ENCODE results near the gene SLC6A3. TPM values are rescaled to one million over a fixed set of nuclear protein-coding genes. Genes with fewer than 3 reads are reported as not detected.
A peak's percentile ranks its signal among the peaks of the same experiment; 100 is the strongest.
"Not testable (repeated sequence)": the region's sequence is repeated elsewhere in the genome, so short reads cannot be mapped to it uniquely, and the experiment has no call there.

The SLC6A3 gene
- polyA plus RNA-seq, 3 donors, result not detected

- 87% methylated on average over 19 of the region's 19 CpGs for WGBS (ENCODE audit: insufficient coverage)
- TF ChIP-seq CTCF (IDR thresholded peaks at IDR 0.05), result no peak
- Histone ChIP-seq H3K79me2 (ENCODE audit: insufficient read depth, low read length) (no peaks in the 10 kb centered on the region), H2AFZ (ENCODE audit: insufficient read depth, low read depth, low read length, poor library complexity, severe bottlenecking) (no peak overlapping the region), H3K4me1 (ENCODE audit: control insufficient read depth in 1 of 2, insufficient read depth in 2 of 2, low read length in 2 of 2) (no peaks in the 10 kb centered on the region), H3K27me3 (ENCODE audit: control insufficient read depth in 2 of 2, insufficient read depth in 2 of 2, low read length in 2 of 2) (no peaks in the 10 kb centered on the region), H3K36me3 (replicated peaks in 1 of 2; ENCODE audit: control insufficient read depth in 1 of 2, insufficient read depth in 2 of 2, low read length in 2 of 2) (no peaks in the 10 kb centered on the region), H4K20me1 (ENCODE audit: insufficient read depth, low read length) (no peaks in the 10 kb centered on the region), H3K4me2 (replicated peaks; ENCODE audit: extremely low read depth, low read length, poor library complexity, severe bottlenecking) (no peak overlapping the region), H3K9ac (ENCODE audit: insufficient read depth, low read length, poor library complexity, severe bottlenecking) (no peak overlapping the region), H3K9me3 (replicated peaks in 1 of 2; ENCODE audit: control insufficient read depth in 1 of 2, insufficient read depth in 1 of 2, low read length in 2 of 2) (peaks cover 13 to 26% of the 10 kb centered on the region in 2 donors), H3K27ac (ENCODE audit: low read depth in 1 of 2, low read length in 2 of 2) (no peak overlapping the region), H3K4me3 (replicated peaks in 1 of 3; ENCODE audit: low read depth in 2 of 3, low read length in 3 of 3) (no peak overlapping the region)
- peaks cover 5 to 39% (median 31%) of the 10 kb centered on the region in 7 donors for H3K9me3 Mint-ChIP-seq
- intact Hi-C loops (cut with micrococcal nuclease), result no loop called here
- DNase-seq, result no peak
- H3K4me3 Mint-ChIP-seq, result peak overlapping the region in 1 of 2 donors; percentile 40
- peaks cover 2 to 5% (median 4%) of the 10 kb centered on the region in 3 donors for H3K27me3 Mint-ChIP-seq (ENCODE audit: low read depth in 3 of 3)
- no peaks in the 10 kb centered on the region for H3K4me1 Mint-ChIP-seq
- no peak overlapping the region for H3K27ac Mint-ChIP-seq
- H3K36me3 Mint-ChIP-seq, result no peaks in the 10 kb centered on the region
Observed at GRCh38 chr5:1423901-1424603, 21.2 kb downstream of the SLC6A3 start.

GRCh38 chr5:1422522-1422921 is 22.7 kb downstream of the SLC6A3 start:
- H3K27ac ChIP-seq (ENCODE audit: low read depth in 1 of 2, low read length in 2 of 2); H3K27me3 ChIP-seq (ENCODE audit: control insufficient read depth in 2 of 2, insufficient read depth in 2 of 2, low read length in 2 of 2); H3K27ac Mint-ChIP-seq; H3K27me3 Mint-ChIP-seq (ENCODE audit: low read depth in 3 of 3); H4K20me1 ChIP-seq (ENCODE audit: insufficient read depth, low read length); H3K79me2 ChIP-seq (ENCODE audit: insufficient read depth, low read length); H3K4me3 ChIP-seq (replicated peaks in 1 of 3; ENCODE audit: low read depth in 2 of 3, low read length in 3 of 3); H2AFZ ChIP-seq (ENCODE audit: insufficient read depth, low read depth, low read length, poor library complexity, severe bottlenecking); H3K9ac ChIP-seq (ENCODE audit: insufficient read depth, low read length, poor library complexity, severe bottlenecking); DNase-seq; intact Hi-C loops (cut with micrococcal nuclease); H3K36me3 ChIP-seq (replicated peaks in 1 of 2; ENCODE audit: control insufficient read depth in 1 of 2, insufficient read depth in 2 of 2, low read length in 2 of 2); H3K4me2 ChIP-seq (replicated peaks; ENCODE audit: extremely low read depth, low read length, poor library complexity, severe bottlenecking); H3K4me1 Mint-ChIP-seq; H3K4me3 Mint-ChIP-seq; H3K4me1 ChIP-seq (ENCODE audit: control insufficient read depth in 1 of 2, insufficient read depth in 2 of 2, low read length in 2 of 2); H3K36me3 Mint-ChIP-seq: not testable (repeated sequence)
- peaks cover 4 to 11% of the 10 kb centered on the region in 2 donors for H3K9me3 ChIP-seq (replicated peaks in 1 of 2; ENCODE audit: control insufficient read depth in 1 of 2, insufficient read depth in 1 of 2, low read length in 2 of 2)
- WGBS (ENCODE audit: insufficient coverage), result 89% methylated on average over 9 of the region's 13 CpGs
- H3K9me3 Mint-ChIP-seq, result peaks cover 3 to 27% (median 18%) of the 10 kb centered on the region in 7 donors
